Liver (tissue), 9 donors: Measurements from ENCODE around the gene C12orf75. TPM values are rescaled to one million over a fixed set of nuclear protein-coding genes. Genes with fewer than 3 reads are reported as not detected.

ENCODE experiments used
- DNase-seq: peaks from one replicate; pipeline ENCODE4 v3.0.0-alpha.2; 2017; ENCODE audit warnings: low spot score
- H3K27ac ChIP-seq, 2 donors: one replicate each; pipeline ENCODE4 v1.7.0; 2013; ENCODE audit warnings: inconsistent platforms in 2 of 2, low read length in 2 of 2, control low read depth in 1 of 2, low read depth in 1 of 2, mild to moderate bottlenecking in 1 of 2
- H3K27me3 ChIP-seq, 4 donors: one replicate each; pipeline versions ENCODE4 v1.6.1 to v1.7.0; 2013; ENCODE audit warnings: low read length in 3 of 4, inconsistent platforms in 1 of 4, mild to moderate bottlenecking in 1 of 4, moderate library complexity in 1 of 4; ENCODE audit not compliant: control insufficient read depth in 4 of 4, insufficient read depth in 4 of 4
- H3K36me3 ChIP-seq, 4 donors: one replicate each; pipeline versions ENCODE4 v1.6.1 to v1.7.0; 2013; ENCODE audit warnings: low read length in 3 of 4, mild to moderate bottlenecking in 3 of 4, low read depth in 1 of 4, moderate library complexity in 1 of 4; ENCODE audit not compliant: control insufficient read depth in 4 of 4, insufficient read depth in 3 of 4
- H3K4me1 ChIP-seq, 4 donors: one replicate each; pipeline versions ENCODE4 v1.6.1 to v1.7.0; 2013; ENCODE audit warnings: low read length in 3 of 4, mild to moderate bottlenecking in 3 of 4, moderate library complexity in 1 of 4; ENCODE audit not compliant: control insufficient read depth in 4 of 4, insufficient read depth in 4 of 4
- H3K4me3 ChIP-seq, 3 donors: one replicate each; pipeline versions ENCODE4 v1.6.1 to v1.7.0; 2013; ENCODE audit warnings: low read length in 3 of 3, control low read depth in 1 of 3, low read depth in 1 of 3, mild to moderate bottlenecking in 1 of 3
- H3K9ac ChIP-seq, 2 donors: one replicate each; pipeline ENCODE4 v1.7.0; 2013; ENCODE audit warnings: low read length in 2 of 2, mild to moderate bottlenecking in 2 of 2, moderate library complexity in 2 of 2, control low read depth in 1 of 2, low read depth in 1 of 2
- H3K9me3 ChIP-seq, 4 donors: one replicate each; pipeline versions ENCODE4 v1.6.1 to v1.7.0; 2013; ENCODE audit warnings: low read length in 3 of 4; ENCODE audit not compliant: control insufficient read depth in 4 of 4
- CTCF ChIP-seq: fragments of 150-350 bp; IDR thresholded peaks from 2 replicates; pipeline ENCODE4 v1.5.1; 2017; ENCODE audit warnings: improper control_type of control experiment, low read depth, low read length; ENCODE audit not compliant: missing input control
- EGR1 ChIP-seq, 2 donors: IDR thresholded peaks; 2 replicates each; pipeline ENCODE4 v1.6.1; 2016 to 2018; ENCODE audit warnings: antibody characterized with exemption in 2 of 2, low read depth in 2 of 2
- FOXA1 ChIP-seq: IDR thresholded peaks from 2 replicates; pipeline ENCODE4 v1.6.1; 2016; ENCODE audit warnings: antibody characterized with exemption
- FOXA2 ChIP-seq: IDR thresholded peaks from 2 replicates; pipeline ENCODE4 v1.6.1; 2016; ENCODE audit warnings: antibody characterized with exemption
- HNF4G ChIP-seq: IDR thresholded peaks from 2 replicates; pipeline ENCODE4 v1.6.1; 2016; ENCODE audit warnings: antibody characterized with exemption
- MAX ChIP-seq: IDR thresholded peaks from 2 replicates; pipeline ENCODE4 v1.6.1; 2016; ENCODE audit warnings: antibody characterized with exemption
- RAD21 ChIP-seq, 2 donors: IDR thresholded peaks; 2 replicates each; pipeline ENCODE4 v1.6.1; 2016; ENCODE audit warnings: antibody characterized with exemption in 2 of 2, mild to moderate bottlenecking in 2 of 2
- RXRA ChIP-seq, 2 donors: IDR thresholded peaks; 2 replicates each; pipeline ENCODE4 v1.6.1; 2017 to 2018; ENCODE audit warnings: antibody characterized with exemption in 2 of 2, mild to moderate bottlenecking in 1 of 2
- TAF1 ChIP-seq: conservative IDR thresholded peaks from 2 replicates; pipeline ENCODE4 v1.6.1; 2016; ENCODE audit warnings: antibody characterized with exemption, mild to moderate bottlenecking
- polyA plus RNA-seq, 2 donors: library from polyadenylated mRNA; stranded (reverse) in 1 of 2; unstranded in 1 of 2; fragments of 200-250 nt in 1 of 2; fragments of >200 nt in 1 of 2; fragmentation: Nextera tagmentation in 1 of 2; extraction: Ambion mirVana in 1 of 2; gene quantifications; one replicate each; pipeline versions ENCODE4 v1.2.1 to v1.2.3, GENCODE V29; 2013 to 2015
- total RNA-seq, 2 donors: library from RNA; depleted of rRNA; stranded (reverse); fragments of >200 nt; gene quantifications; one replicate each; pipeline ENCODE4 v1.2.3, GENCODE V29; 2014
- TF ChIP-seq, protein P1 (sequence below): IDR thresholded peaks from 2 replicates; pipeline ENCODE4 v1.6.1; 2016; ENCODE audit warnings: antibody characterized with exemption
- donor health status: healthy.
- donor health status: healthy.
- donor health status: healthy.
- donor health status: healthy.
- donor health status: healthy.

Gene C12orf75
- total and polyA plus RNA-seq, 4 donors = 1.2 to 3.9 (median 2.8) TPM

- TF ChIP-seq FOXA2 = no peak
- no peak for TF ChIP-seq TAF1
- TF ChIP-seq HNF4G = no peak
- TF ChIP-seq, protein P1, sequence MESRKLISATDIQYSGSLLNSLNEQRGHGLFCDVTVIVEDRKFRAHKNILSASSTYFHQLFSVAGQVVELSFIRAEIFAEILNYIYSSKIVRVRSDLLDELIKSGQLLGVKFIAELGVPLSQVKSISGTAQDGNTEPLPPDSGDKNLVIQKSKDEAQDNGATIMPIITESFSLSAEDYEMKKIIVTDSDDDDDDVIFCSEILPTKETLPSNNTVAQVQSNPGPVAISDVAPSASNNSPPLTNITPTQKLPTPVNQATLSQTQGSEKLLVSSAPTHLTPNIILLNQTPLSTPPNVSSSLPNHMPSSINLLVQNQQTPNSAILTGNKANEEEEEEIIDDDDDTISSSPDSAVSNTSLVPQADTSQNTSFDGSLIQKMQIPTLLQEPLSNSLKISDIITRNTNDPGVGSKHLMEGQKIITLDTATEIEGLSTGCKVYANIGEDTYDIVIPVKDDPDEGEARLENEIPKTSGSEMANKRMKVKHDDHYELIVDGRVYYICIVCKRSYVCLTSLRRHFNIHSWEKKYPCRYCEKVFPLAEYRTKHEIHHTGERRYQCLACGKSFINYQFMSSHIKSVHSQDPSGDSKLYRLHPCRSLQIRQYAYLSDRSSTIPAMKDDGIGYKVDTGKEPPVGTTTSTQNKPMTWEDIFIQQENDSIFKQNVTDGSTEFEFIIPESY = no peak
- TF ChIP-seq MAX = no peak
Observed at GRCh38 chr12:105420046-105420445, 89.6 kb downstream of the C12orf75 start (continued).

GRCh38 chr12:105420659-105421240 lies 90.3 kb downstream of the C12orf75 start:
- H3K36me3 ChIP-seq = no peaks in the 10 kb centered on the region
- H3K27ac ChIP-seq = no peak overlapping the region
- no peak overlapping the region for H3K4me3 ChIP-seq
- peak; percentile 69 for DNase-seq
- no peak overlapping the region for H3K9ac ChIP-seq
- no peaks in the 10 kb centered on the region for H3K9me3 ChIP-seq
- no peak for TF ChIP-seq EGR1 (IDR thresholded peaks at IDR 0.05; ENCODE audit: low read depth in 2 of 2)
- TF ChIP-seq RXRA (IDR thresholded peaks at IDR 0.05) = no peak
- TF ChIP-seq RAD21 (IDR thresholded peaks at IDR 0.05) = peak; percentile 100
- peak; percentile 95 for TF ChIP-seq CTCF
- TF ChIP-seq TAF1 = no peak
- no peak for TF ChIP-seq FOXA1
- peaks cover 0 to under 1% (median 0%) of the 10 kb centered on the region in 4 donors for H3K4me1 ChIP-seq
- H3K27me3 ChIP-seq = no peaks in the 10 kb centered on the region

Other genes with a start within 250 kb of the C12orf75 start
- under 1 TPM; 0.19 to 0.25 TPM for gene ALDH1L2, start 246.2 kb upstream of the C12orf75 start, total RNA-seq
- under 1 TPM; 0.03 to 0.10 TPM for gene ALDH1L2, start 246.2 kb upstream of the C12orf75 start, polyA plus RNA-seq
- 10 to 100 TPM; 37.6 to 59.1 TPM for gene WASHC4, start 223.0 kb upstream of the C12orf75 start, total RNA-seq
- 10 to 100 TPM; 11.5 to 27.7 TPM for gene WASHC4, start 223.0 kb upstream of the C12orf75 start, polyA plus RNA-seq
- gene APPL2, start 94.5 kb upstream of the C12orf75 start, total RNA-seq = 10 to 100 TPM; 18.3 to 21.2 TPM
- 1 to 10 TPM; 7.1 TPM for gene APPL2, start 94.5 kb upstream of the C12orf75 start, polyA plus RNA-seq